ENCODE results near the gene PHTF2. TPM values are rescaled to one million over a fixed set of nuclear protein-coding genes. Genes with fewer than 3 reads are reported as not detected.

The PHTF2 gene
- total and polyA plus RNA-seq, 2 of the 4 experiments (the other 2 are of a cell fraction), result 28.3 to 69.9 TPM

- no peak overlapping the region for H2AK9ac ChIP-seq (replicated peaks; ENCODE audit: low read depth, low read length, poor library complexity)
- H2BK20ac ChIP-seq (ENCODE audit: low read depth, low read length), result no peak overlapping the region
- H3K79me1 ChIP-seq (ENCODE audit: low read depth in 1 of 2, low read length in 2 of 2), result peaks cover 24 to 54% of the 10 kb centered on the region in 2 experiments
- DNase-seq (no peak), ATAC-seq (ENCODE audit: low read depth) (no peak)
- in situ Hi-C loops (cut with MboI; ENCODE audit: low sequenced_read_pairs) (no loop called here), dilution Hi-C loops (cut with HindIII; ENCODE audit: low sequenced_read_pairs, unreplicated experiment) (no loop called here), intact Hi-C loops (cut with micrococcal nuclease) (loop anchor here (1.0 kb wide), 1 partner anchor 50 kb away; no protein-coding TSS in a partner anchor)
- no peak overlapping the region for H3K4ac ChIP-seq (ENCODE audit: low read depth, low read length)
- TF ChIP-seq MAZ (IDR thresholded peaks at IDR 0.05; ENCODE audit: borderline replicate concordance, low read depth, low read length) (no peak), MAFK (IDR thresholded peaks at IDR 0.05; ENCODE audit: low read depth, low read length) (no peak), USF2 (IDR thresholded peaks at IDR 0.05; ENCODE audit: low read depth, low read length) (no peak), SMC3 (IDR thresholded peaks at IDR 0.05; ENCODE audit: low read depth, low read length) (no peak), RAD21 (IDR thresholded peaks at IDR 0.05; ENCODE audit: low read length) (no peak), POLR2A (IDR thresholded peaks at IDR 0.05; ENCODE audit: low read depth, low read length) (no peak), CEBPB (IDR thresholded peaks at IDR 0.05; ENCODE audit: low read depth, low read length) (no peak), NFE2L2 (IDR thresholded peaks at IDR 0.05; ENCODE audit: low read depth, low read length) (no peak), RFX5 (IDR thresholded peaks at IDR 0.05; ENCODE audit: low read depth, low read length) (no peak), RCOR1 (IDR thresholded peaks at IDR 0.05; ENCODE audit: insufficient replicate concordance, low read length) (no peak), MXI1 (IDR thresholded peaks at IDR 0.05; ENCODE audit: borderline replicate concordance, low read depth, low read length) (no peak), FOS (IDR thresholded peaks at IDR 0.05; ENCODE audit: low read depth, low read length) (no peak), BHLHE40 (IDR thresholded peaks at IDR 0.05; ENCODE audit: low read depth, low read length) (no peak), CHD1 (IDR thresholded peaks at IDR 0.05; ENCODE audit: low read depth, low read length) (no peak)
- TF ChIP-seq, protein P1, sequence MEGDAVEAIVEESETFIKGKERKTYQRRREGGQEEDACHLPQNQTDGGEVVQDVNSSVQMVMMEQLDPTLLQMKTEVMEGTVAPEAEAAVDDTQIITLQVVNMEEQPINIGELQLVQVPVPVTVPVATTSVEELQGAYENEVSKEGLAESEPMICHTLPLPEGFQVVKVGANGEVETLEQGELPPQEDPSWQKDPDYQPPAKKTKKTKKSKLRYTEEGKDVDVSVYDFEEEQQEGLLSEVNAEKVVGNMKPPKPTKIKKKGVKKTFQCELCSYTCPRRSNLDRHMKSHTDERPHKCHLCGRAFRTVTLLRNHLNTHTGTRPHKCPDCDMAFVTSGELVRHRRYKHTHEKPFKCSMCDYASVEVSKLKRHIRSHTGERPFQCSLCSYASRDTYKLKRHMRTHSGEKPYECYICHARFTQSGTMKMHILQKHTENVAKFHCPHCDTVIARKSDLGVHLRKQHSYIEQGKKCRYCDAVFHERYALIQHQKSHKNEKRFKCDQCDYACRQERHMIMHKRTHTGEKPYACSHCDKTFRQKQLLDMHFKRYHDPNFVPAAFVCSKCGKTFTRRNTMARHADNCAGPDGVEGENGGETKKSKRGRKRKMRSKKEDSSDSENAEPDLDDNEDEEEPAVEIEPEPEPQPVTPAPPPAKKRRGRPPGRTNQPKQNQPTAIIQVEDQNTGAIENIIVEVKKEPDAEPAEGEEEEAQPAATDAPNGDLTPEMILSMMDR (conservative IDR thresholded peaks at IDR 0.05; ENCODE audit: low read depth, low read length), result no peak
- TF ChIP-seq, protein P2, sequence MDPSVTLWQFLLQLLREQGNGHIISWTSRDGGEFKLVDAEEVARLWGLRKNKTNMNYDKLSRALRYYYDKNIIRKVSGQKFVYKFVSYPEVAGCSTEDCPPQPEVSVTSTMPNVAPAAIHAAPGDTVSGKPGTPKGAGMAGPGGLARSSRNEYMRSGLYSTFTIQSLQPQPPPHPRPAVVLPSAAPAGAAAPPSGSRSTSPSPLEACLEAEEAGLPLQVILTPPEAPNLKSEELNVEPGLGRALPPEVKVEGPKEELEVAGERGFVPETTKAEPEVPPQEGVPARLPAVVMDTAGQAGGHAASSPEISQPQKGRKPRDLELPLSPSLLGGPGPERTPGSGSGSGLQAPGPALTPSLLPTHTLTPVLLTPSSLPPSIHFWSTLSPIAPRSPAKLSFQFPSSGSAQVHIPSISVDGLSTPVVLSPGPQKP (IDR thresholded peaks at IDR 0.05; ENCODE audit: borderline replicate concordance, low read depth, low read length), result no peak
- H4K91ac ChIP-seq (ENCODE audit: insufficient read depth, low read depth, low read length), result no peak overlapping the region
- H2AK5ac ChIP-seq (ENCODE audit: low read depth, low read length), result no peak overlapping the region
- WGBS, 2 experiments (ENCODE audit: extremely low coverage in 2 of 2, insufficient read length in 1 of 2), result no CpG with 5 or more reads among the region's 10 CpGs
- no peaks in the 10 kb centered on the region for H3K36me3 ChIP-seq (ENCODE audit: control insufficient read depth, insufficient read depth, low read length)
- H3K56ac ChIP-seq (ENCODE audit: extremely low read depth, insufficient read depth, low read length), result no peak overlapping the region
- no peak overlapping the region for H3K23ac ChIP-seq (ENCODE audit: low read depth, low read length)
- ChIA-PET POLR2A (ENCODE audit: unreplicated experiment) (no interaction called here), CTCF (interaction anchor here (1.5 kb wide), 1 partner anchor 106 kb away, joined by 4 read pairs; no protein-coding TSS in a partner anchor)
- no peak overlapping the region for H2BK120ac ChIP-seq (ENCODE audit: low read depth, low read length)
- no peak overlapping the region for H2BK5ac ChIP-seq (ENCODE audit: low read depth, low read length, poor library complexity, severe bottlenecking)
- H3K4me1 ChIP-seq (ENCODE audit: control insufficient read depth, insufficient read depth, low read length), result no peaks in the 10 kb centered on the region; the same call in 1 of the 2 replicates
- no peak overlapping the region for H2AFZ ChIP-seq (replicated peaks; ENCODE audit: low read length, poor library complexity)
- H4K5ac ChIP-seq (ENCODE audit: low read depth, low read length), result no peak overlapping the region
- H4K8ac ChIP-seq (ENCODE audit: low read depth in 2 of 2, low read length in 2 of 2), result no peak overlapping the region; a peak in 1 of 4 replicates
- no TSS peak for BruUV-seq (replicated peaks)
- no peak overlapping the region for H3K9ac ChIP-seq (ENCODE audit: low read depth, low read length)
- no peaks in the 10 kb centered on the region for H3K9me3 ChIP-seq (ENCODE audit: control insufficient read depth, insufficient read depth, low read length)
- no peak overlapping the region for H3K18ac ChIP-seq (ENCODE audit: low read depth, low read length)
- H3K14ac ChIP-seq (replicated peaks; ENCODE audit: low read depth, low read length), result no peak overlapping the region
- H3K27ac ChIP-seq (ENCODE audit: insufficient read depth, low read length), result no peak overlapping the region
- no peak overlapping the region for H2BK15ac ChIP-seq (ENCODE audit: low read depth, low read length)
- H3K4me3 ChIP-seq (ENCODE audit: insufficient read depth, low read depth, low read length), result no peak overlapping the region
- peaks cover 3% of the 10 kb centered on the region; the same call in 1 of the 2 replicates for H4K20me1 ChIP-seq (ENCODE audit: insufficient read depth, low read length)
- no peaks in the 10 kb centered on the region for H3K27me3 ChIP-seq (ENCODE audit: control insufficient read depth, insufficient read depth, low read length)
- H3K9me1 ChIP-seq (ENCODE audit: insufficient read depth, low read length), result no peaks in the 10 kb centered on the region
- no peak overlapping the region for H3K4me2 ChIP-seq (ENCODE audit: low read depth, low read length)
These were observed 37.6 kb upstream of the PHTF2 start for GRCh38 chr7:77760809-77761453.

Data from IMR-90 (cell line).